ENCODE data around the gene TNNC1. TPM values are rescaled to one million over a fixed set of nuclear protein-coding genes. Genes with fewer than 3 reads are reported as not detected.

TNNC1 gene
- total RNA-seq, 1 experiment from 2014 or later = 5.6 TPM

GRCh38 chr3:52498137-52499054 lies 44.6 kb upstream of the TNNC1 start (continued):
- TF ChIP-seq ZNF425 (CRISPR knock-in tag; conservative IDR thresholded peaks at IDR 0.05) (no peak), ELF4 (CRISPR knock-in tag; IDR thresholded peaks at IDR 0.05; ENCODE audit: low read depth) (no peak), NR2C2 (CRISPR knock-in tag; IDR thresholded peaks at IDR 0.05) (no peak), ZNF232 (CRISPR knock-in tag; IDR thresholded peaks at IDR 0.05) (no peak), MXD4 (CRISPR knock-in tag; IDR thresholded peaks at IDR 0.05; ENCODE audit: borderline replicate concordance) (no peak), STAT6 (CRISPR knock-in tag; conservative IDR thresholded peaks at IDR 0.05; ENCODE audit: low read depth) (no peak), E2F1 (CRISPR knock-in tag; IDR thresholded peaks at IDR 0.05) (no peak), PREB (CRISPR knock-in tag; IDR thresholded peaks at IDR 0.05; ENCODE audit: borderline replicate concordance) (no peak)

GRCh38 chr3:52495777-52496602 lies 42.1 kb upstream of the TNNC1 start:
- no peaks in the 10 kb centered on the region for H3K27me3 Mint-ChIP-seq (ENCODE audit: low read depth)
- H3K27ac Mint-ChIP-seq = no peak overlapping the region
- peaks cover 12% of the 10 kb centered on the region; the same call in 1 of the 2 replicates for H3K36me3 Mint-ChIP-seq
- H3K4me3 Mint-ChIP-seq = no peak overlapping the region
- H3K9me3 Mint-ChIP-seq = no peaks in the 10 kb centered on the region
- no peaks in the 10 kb centered on the region for H3K4me1 Mint-ChIP-seq
- ATAC-seq = no peak
- POLR2A ChIA-PET = no interaction called here
- CTCF ChIA-PET = interaction anchor here (1.4 to 2.5 kb wide), 4 partner anchors 14 to 276 kb away, joined by 3 to 9 read pairs (median 6); no protein-coding TSS in a partner anchor
- DNase-seq (ENCODE audit: low spot score) = no peak
- no peak for TF ChIP-seq E2F4 (CRISPR knock-in tag; IDR thresholded peaks at IDR 0.05; ENCODE audit: borderline replicate concordance, low read depth)
- TF ChIP-seq NR1H2 (CRISPR knock-in tag; IDR thresholded peaks at IDR 0.05) = no peak
- TF ChIP-seq TCF7 (CRISPR knock-in tag; IDR thresholded peaks at IDR 0.05; ENCODE audit: low read depth) = no peak
- no peak for TF ChIP-seq PRDM15 (CRISPR knock-in tag; IDR thresholded peaks at IDR 0.05)
- TF ChIP-seq MLX (CRISPR knock-in tag; IDR thresholded peaks at IDR 0.05) = no peak
- no peak for TF ChIP-seq STAT6 (CRISPR knock-in tag; conservative IDR thresholded peaks at IDR 0.05; ENCODE audit: low read depth)
- no peak for TF ChIP-seq NFATC4 (CRISPR knock-in tag; IDR thresholded peaks at IDR 0.05)

Measured in WTC11 (cell line).